ENCODE measurements around the gene TTC7B.

The TTC7B gene

DNA sequence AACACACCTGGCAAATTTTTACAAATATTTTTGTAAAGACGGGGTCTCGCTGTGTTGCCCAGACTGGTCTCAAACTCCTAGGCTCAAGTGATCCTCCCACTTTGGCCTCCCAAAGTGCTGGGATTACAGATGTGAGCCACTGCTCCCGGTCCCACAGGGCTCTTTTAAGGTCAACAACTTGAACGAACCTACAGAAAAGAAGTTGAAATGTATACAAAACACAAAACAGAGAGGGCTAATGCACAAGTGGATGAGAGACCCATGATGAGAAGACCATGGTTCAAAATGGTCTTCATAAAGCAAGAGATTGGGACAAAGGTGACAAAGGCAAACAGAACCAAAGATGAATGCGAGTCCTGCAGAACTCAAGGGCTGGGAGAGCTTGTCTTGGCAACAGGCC is 328.0 kb downstream of the TTC7B start:
- no peak for DNase-seq (ENCODE audit: low spot score)

DNA sequence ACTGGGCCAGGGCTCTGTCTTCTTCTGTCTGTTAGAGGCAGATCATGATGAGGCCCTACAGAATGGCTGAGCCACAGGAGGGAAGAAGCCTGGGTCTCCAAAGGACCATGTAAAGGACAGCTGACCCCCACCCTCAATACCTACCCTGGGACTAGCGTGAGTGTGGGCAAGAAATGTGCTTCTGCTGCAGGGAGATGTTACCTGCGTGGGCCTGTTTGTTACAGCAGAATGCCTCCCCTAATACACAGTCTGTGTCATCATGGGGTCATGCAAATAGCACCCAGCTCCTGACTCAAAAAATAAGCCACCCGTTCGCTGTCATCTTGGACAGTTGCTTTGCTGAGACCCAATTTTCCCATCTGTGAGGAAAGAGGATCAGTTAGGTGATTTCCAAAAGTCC is 328.8 kb downstream of the TTC7B start:
- no peak for DNase-seq (ENCODE audit: low spot score)

DNA sequence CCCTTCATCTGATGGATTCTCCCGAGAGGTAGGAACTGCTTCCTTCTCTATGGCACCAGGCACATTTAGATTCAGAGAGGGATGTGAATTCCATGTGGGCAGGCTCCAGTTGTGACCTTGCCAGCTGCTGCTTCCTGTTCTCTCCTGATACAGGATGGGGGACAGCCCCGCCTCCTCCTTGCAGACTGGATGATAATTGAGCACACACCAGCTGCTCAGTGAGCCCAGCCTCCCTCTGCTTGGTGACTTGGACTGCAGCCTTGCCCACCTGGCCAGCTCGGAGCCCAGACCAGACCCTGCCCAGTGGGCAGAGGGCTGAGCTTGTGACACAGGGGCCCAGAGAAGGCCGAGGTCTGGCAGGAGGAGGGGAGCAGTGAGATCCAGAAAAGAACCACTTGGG is 329.2 kb downstream of the TTC7B start:
- DNase-seq (ENCODE audit: low spot score): peak; percentile 74

DNA sequence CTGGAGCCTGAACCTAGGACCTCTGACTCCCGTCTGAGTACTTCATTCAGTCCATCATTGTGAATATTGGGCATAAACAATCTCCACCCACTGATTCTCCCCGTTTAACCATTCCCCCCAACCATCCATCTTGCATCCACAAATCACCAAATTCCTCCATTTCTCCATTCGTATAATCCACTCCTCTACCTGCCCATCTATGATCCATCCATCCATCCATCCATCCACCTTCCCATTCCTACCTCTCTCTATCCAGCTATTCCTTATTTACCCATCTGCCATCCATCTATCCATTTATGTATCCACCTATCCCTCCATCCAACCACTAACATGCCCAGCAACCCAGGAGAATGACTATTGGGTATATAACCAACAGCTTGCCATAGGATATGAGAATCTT is 331.9 kb downstream of the TTC7B start:
- no peak for DNase-seq (ENCODE audit: low spot score)

DNA sequence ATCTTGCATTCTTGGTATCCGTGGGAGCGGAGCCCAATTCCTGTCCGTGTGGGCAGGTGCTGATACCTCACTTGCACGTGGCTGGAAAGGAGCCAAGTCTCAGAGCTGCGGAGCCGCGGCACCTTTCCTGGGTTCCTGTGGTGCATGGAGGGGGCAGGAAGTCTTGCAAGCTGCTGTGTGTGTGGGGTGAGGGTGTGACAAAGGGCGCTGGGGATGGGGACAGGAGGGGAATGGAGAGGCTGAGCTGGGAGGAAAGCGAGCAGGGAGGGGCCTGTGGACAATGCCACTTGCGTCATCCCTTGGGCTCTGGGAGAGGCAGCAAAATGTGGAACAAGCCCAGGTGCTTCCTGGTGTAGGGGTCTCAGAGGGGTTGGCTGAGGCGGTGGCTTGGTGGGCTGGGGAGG is 332.7 kb downstream of the TTC7B start:
- no peak for DNase-seq (ENCODE audit: low spot score)

DNA sequence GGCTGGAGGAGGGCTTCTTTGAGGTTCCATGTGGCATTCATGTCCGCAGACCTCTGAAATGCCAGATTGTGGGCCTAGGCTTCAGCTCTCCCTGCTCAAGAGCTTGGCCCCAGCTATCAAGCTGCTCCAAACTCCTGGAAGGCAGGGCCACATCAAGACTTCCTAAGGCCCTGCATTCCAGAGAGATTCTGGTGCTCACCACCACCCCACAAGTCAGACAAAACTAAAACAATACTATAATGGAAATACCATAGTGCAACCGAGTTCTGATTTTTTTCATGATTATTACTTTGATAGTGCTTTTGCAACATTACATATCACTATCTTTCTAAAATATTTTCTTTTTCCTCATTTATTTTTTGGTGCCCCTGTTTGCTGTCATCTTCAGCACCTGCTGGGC is 333.1 kb downstream of the TTC7B start:
- no peak for DNase-seq (ENCODE audit: low spot score)

DNA sequence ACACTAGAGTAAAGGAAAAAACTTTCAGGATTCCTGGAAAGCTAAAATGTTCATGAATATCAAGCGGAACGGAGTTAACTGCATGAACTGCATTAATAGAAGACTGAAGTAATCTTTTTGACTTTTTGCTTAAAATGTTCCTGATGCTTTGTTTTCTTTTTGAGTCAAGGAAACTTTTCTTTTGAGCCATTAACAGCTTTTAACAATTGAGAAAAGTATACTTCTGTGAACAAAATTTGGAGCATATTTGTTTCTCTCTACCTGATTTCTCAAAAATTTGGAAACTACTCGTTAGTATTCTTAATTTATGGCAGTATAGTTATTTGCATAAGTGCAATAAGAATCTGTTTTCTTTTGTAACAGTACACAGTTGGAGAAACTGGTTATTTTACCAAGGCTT is 340.9 kb downstream of the TTC7B start:
- no peak for DNase-seq (ENCODE audit: low spot score)
